HG03432 (cell line): ENCODE results near the gene HIVEP2.

ENCODE experiments used
- ATAC-seq: cut with Tn5 transposase; IDR thresholded peaks from one replicate; pipeline ENCODE4 v1.9.1; 2021; ENCODE audit warnings: mild to moderate bottlenecking, moderate library complexity; ENCODE audit not compliant: unreplicated experiment

The HIVEP2 gene

GRCh38 chr6:142945446-142946180 lies 637 bp upstream of the HIVEP2 start:
- peak; percentile 10 for ATAC-seq

- peak; percentile 5 for ATAC-seq
Observed at GRCh38 chr6:142944124-142945048, 590 bp downstream of the HIVEP2 start.

- ATAC-seq = no peak
Observed at GRCh38 chr6:142943711-142944123, 1.3 kb downstream of the HIVEP2 start.

- ATAC-seq = no peak
Observed at GRCh38 chr6:142942805-142943227, 2.2 kb downstream of the HIVEP2 start.

GRCh38 chr6:142942238-142942637 lies 2.7 kb downstream of the HIVEP2 start:
- no peak for ATAC-seq

- no peak for ATAC-seq
Observed at GRCh38 chr6:142941018-142941417, 4.0 kb downstream of the HIVEP2 start.

GRCh38 chr6:142940487-142940886 lies 4.5 kb downstream of the HIVEP2 start:
- no peak for ATAC-seq

GRCh38 chr6:142938510-142938909 lies 6.5 kb downstream of the HIVEP2 start:
- ATAC-seq = no peak

GRCh38 chr6:142937986-142938385 lies 7.0 kb downstream of the HIVEP2 start:
- ATAC-seq = no peak

GRCh38 chr6:142935553-142936517 lies 9.1 kb downstream of the HIVEP2 start:
- ATAC-seq = peak; percentile 75

GRCh38 chr6:142934599-142934998 lies 10.4 kb downstream of the HIVEP2 start:
- no peak for ATAC-seq

GRCh38 chr6:142934106-142934505 lies 10.9 kb downstream of the HIVEP2 start:
- ATAC-seq = no peak

- no peak for ATAC-seq
Observed at GRCh38 chr6:142933701-142934100, 11.3 kb downstream of the HIVEP2 start.

- peak; percentile 30 for ATAC-seq
Observed at GRCh38 chr6:142932889-142933288, 12.1 kb downstream of the HIVEP2 start.

GRCh38 chr6:142929751-142930358 lies 15.1 kb downstream of the HIVEP2 start:
- no peak for ATAC-seq

GRCh38 chr6:142927904-142928303 lies 17.1 kb downstream of the HIVEP2 start:
- ATAC-seq = no peak

GRCh38 chr6:142927271-142927580 lies 17.8 kb downstream of the HIVEP2 start:
- ATAC-seq = no peak

GRCh38 chr6:142926494-142927270 lies 18.3 kb downstream of the HIVEP2 start:
- ATAC-seq = peak; percentile 96

- no peak for ATAC-seq
Observed at GRCh38 chr6:142926177-142926493, 18.8 kb downstream of the HIVEP2 start.

GRCh38 chr6:142925575-142926110 lies 19.3 kb downstream of the HIVEP2 start:
- no peak for ATAC-seq
